GDM1 (cell line): ENCODE measurements around the gene VCX3A.
"Not testable (repeated sequence)": the region's sequence is repeated elsewhere in the genome, so short reads cannot be mapped to it uniquely, and the experiment has no call there.

Experiments used
- DNase-seq: peaks from one replicate; lab custom pipeline; 2025; lab: John Stamatoyannopoulos, UW

Gene VCX3A

GRCh38 chrX:6535018-6535417 lies at the start of gene VCX3A:
VCX3A (minus strand) TSS chrX:6535118; CDS start chrX:6534497, 621 bp downstream.
- DNase-seq = not testable (repeated sequence)

- no peak for DNase-seq
These were observed 39.8 kb upstream of the VCX3A start for GRCh38 chrX:6574762-6575161.

DNA sequence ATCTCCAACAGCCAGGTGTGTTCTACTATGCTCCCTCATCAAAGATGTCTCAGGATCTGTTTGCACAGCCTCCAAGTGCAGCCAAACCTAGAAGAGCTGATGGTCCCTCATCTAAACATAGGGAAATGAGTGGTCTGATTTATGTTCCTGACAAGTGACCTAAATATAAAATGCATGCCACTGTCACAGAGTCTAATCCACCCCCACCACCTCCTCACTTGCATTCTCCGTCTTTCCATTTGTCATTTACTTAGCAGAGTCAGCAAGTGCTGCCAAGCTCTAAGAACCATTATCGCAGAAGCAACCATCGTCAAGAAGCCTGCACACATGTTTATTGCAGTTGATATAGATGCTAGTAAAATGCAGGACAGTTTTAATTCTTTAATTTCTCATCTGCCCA lies 33.1 kb upstream of the VCX3A start:
- DNase-seq = no peak

- DNase-seq = no peak
These were observed 24.1 kb upstream of the VCX3A start for GRCh38 chrX:6558979-6559378.

DNA sequence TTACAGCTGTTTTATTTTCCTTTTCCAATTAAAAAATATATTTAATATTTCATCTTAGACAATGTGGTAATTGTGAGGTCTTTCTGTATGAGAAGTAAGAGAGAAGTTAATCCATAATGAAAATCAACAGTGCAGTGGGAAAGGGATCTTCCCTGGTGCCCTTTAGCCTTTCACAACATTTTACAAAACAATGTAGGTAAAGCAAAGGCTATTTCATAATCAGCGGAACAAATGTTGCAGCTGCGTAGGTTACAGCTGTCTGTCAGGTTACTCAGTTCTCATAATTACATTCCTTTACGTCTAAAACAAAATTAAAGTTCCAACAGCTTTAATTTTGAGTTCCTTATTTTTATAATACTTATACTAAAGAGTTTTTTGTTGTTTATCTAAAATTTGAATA lies 22.8 kb upstream of the VCX3A start:
- DNase-seq = no peak

- no peak for DNase-seq
These were observed 16.1 kb upstream of the VCX3A start for GRCh38 chrX:6550999-6551398.

- DNase-seq = no peak
These were observed 10.8 kb upstream of the VCX3A start for GRCh38 chrX:6545712-6546111.

DNA sequence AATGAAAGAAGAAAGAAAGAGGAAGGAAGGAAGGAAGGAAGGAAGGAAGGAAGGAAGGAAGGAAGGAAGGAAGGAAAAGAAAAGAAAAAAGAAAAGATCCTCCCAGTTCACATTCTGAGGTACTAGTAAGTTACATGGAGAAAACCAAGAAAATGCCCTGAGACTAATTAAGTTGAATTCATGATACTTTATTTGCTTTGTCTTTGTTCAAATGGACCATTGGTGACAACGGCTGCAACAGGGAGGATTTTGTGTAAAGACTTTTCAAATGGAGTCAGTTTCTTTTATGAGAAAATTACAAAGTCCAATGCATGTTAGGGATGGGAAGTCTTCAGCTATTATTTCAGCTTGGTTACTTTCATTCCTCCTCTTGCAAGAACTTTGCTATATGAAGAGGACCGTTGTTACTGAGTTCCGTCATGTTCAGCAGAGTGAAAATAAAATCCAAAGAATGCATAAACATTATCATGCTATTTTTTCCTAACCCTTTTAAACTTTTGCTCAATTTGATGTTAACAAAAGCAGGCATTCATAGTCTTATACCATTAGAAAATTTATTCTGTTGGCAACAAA lies 8.3 kb downstream of the VCX3A start:
- no peak for DNase-seq

DNA sequence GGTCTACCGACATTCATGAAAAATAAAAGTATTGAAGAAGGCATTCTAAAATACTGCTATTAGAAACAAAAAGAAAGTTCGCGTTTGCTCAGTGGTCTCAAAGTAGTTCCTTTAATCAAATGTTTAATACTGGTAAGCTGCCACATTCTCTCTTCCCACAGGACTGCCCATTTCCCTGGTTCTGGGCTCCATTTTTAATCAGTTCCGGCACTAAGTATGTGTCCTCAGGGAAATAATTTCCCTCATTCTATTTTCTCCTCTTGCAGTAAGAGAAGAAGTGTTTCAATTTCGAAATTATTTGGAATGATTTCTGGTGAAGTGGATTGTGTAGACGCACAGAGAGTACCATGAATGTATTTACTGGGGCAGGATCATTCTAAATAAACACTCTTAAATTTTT lies 17.5 kb downstream of the VCX3A start:
- no peak for DNase-seq

DNA sequence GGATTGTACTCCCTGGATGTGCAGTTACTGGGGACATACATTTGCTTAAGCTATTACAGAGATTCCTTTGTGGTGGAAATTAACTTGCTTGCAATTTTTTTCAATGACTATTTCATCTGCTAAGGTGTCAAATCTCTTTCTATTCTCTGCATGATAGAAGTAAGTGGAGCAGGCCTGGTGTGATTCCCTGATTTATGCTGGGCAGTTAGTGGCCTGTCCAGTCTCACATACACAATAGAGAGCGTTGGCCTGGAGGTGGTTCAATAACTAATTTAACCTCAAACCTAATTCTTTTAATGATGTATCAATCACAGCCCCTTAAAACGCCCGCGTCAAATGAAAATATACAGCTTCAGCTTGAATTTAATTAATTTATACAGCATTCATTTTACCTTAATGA lies 28.5 kb downstream of the VCX3A start:
- no peak for DNase-seq

- DNase-seq = no peak
These were observed 29.0 kb downstream of the VCX3A start for GRCh38 chrX:6505960-6506359.

DNA sequence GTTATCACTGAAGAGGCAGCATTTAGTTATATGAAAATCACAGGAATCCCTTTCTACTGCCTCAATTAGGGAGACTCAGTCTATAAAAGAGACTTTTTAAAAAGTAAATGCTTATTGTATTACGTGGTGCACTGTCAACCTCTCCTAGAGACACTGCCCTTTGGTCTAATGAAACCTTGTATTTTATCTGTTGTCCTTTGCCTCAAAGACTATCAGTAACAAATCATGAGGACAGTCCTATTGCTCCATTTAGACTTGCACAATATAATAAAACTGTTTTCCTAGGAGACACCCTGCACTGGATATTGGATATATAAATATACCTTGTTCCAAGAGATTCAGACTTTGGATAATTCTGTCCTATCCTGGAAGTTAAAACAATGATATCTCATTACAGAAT lies 34.2 kb downstream of the VCX3A start:
- no peak for DNase-seq

- no peak for DNase-seq
These were observed 36.6 kb downstream of the VCX3A start for GRCh38 chrX:6498324-6498723.
